ENCODE results near the gene PIP4P1. TPM values are rescaled to one million over a fixed set of nuclear protein-coding genes. Genes with fewer than 3 reads are reported as not detected.
A peak's percentile ranks its signal among the peaks of the same experiment; 100 is the strongest.

Gene PIP4P1
- total and polyA plus RNA-seq, 2 of the 13 experiments (the other 11 are each of a cell fraction or from before 2014, with no cell fraction given): 33.4 to 47.0 TPM

DNA sequence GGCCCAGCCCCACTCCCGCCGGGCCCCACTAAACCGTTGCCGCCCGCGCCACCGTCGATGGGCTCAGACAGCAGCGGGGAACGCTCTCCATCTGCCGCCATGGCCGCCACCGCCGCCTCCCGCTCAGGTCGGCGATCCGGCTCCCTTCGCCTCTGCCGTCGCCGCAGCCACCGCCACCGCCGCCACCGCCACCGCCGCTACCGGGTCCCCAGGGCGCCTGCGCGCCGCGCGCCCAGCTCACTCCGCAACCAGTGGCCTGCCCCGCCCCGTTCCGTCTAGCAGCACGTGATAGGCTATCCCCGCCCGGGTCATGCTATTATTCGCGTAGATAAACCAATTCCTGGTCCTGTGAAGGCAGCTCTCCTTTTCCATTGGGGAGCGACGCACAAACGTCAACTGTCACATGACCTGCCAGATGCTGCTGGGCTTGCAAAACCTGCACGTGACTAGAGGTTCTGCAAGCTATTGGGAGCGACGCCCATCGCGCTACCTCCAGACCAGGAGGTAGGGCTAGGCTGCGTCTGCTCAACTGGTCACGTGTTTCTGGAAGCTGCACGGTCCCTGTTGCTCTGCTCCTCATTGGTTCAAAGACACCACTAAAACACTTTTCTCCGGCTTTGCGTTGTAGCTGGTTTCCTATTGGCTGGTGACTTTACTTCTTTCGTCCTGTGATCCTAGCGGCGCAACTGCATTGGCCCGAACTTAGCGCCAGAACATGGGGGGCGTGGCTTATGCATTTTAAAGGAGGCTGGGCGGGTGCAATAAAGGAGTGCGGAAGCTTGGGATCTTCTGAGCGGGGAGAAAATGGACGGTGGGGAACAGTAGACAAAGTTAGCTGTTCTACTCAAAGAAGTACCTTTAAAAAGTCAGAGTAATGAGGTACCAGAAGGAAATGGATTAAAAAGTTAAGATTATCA, at the start of gene PIP4P1 (continued):
- TF ChIP-seq ZNF740 (CRISPR knock-in tag; IDR thresholded peaks at IDR 0.05) (0 out of 2 replicates have a peak, but pooled peaks have one; percentile 46), DMAP1 (CRISPR knock-in tag; IDR thresholded peaks at IDR 0.05) (peak; percentile 90), SNAPC2 (CRISPR knock-in tag; IDR thresholded peaks at IDR 0.05) (peak; percentile 96), ARNT (IDR thresholded peaks at IDR 0.05) (no peak), ZFX (CRISPR knock-in tag; IDR thresholded peaks at IDR 0.05; ENCODE audit: low read depth) (peak; percentile 90), ZNF503 (CRISPR knock-in tag; IDR thresholded peaks at IDR 0.05) (peak; percentile 54; the same call in 1 of the 2 replicates), HNRNPLL (IDR thresholded peaks at IDR 0.05; ENCODE audit: low read depth, low read length, poor library complexity, severe bottlenecking) (peak; percentile 89), RELA (CRISPR knock-in tag; IDR thresholded peaks at IDR 0.05) (0 out of 2 replicates have a peak, but pooled peaks have one; percentile 1), HDAC1 (CRISPR knock-in tag; IDR thresholded peaks at IDR 0.05) (peak; percentile 92), ZBTB38 (CRISPR knock-in tag; IDR thresholded peaks at IDR 0.05) (peak; percentile 85), NRL (CRISPR knock-in tag; IDR thresholded peaks at IDR 0.05; ENCODE audit: borderline replicate concordance) (peak; percentile 84), SIN3A (IDR thresholded peaks at IDR 0.05; ENCODE audit: borderline replicate concordance, low read depth, low read length) (peak; percentile 82; the same call in 1 of the 2 replicates), ONECUT2 (CRISPR knock-in tag; IDR thresholded peaks at IDR 0.05) (no peak), IKZF1 (IDR thresholded peaks at IDR 0.05) (no peak), PHF21A (CRISPR knock-in tag; IDR thresholded peaks at IDR 0.05) (peak; percentile 100), ZNF552 (CRISPR knock-in tag; IDR thresholded peaks at IDR 0.05; ENCODE audit: borderline replicate concordance) (no peak), EZH2 (conservative IDR thresholded peaks at IDR 0.05; ENCODE audit: low read depth, low read length) (no peak), SAP130 (CRISPR knock-in tag; IDR thresholded peaks at IDR 0.05; ENCODE audit: low read depth) (peak; percentile 99), ZNF558 (CRISPR knock-in tag; IDR thresholded peaks at IDR 0.05; ENCODE audit: borderline replicate concordance) (peak; percentile 84; the same call in 1 of the 2 replicates)
- TF ChIP-seq, protein P1, sequence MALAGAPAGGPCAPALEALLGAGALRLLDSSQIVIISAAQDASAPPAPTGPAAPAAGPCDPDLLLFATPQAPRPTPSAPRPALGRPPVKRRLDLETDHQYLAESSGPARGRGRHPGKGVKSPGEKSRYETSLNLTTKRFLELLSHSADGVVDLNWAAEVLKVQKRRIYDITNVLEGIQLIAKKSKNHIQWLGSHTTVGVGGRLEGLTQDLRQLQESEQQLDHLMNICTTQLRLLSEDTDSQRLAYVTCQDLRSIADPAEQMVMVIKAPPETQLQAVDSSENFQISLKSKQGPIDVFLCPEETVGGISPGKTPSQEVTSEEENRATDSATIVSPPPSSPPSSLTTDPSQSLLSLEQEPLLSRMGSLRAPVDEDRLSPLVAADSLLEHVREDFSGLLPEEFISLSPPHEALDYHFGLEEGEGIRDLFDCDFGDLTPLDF (CRISPR knock-in tag; IDR thresholded peaks at IDR 0.05): peak; percentile 96
- TF ChIP-seq, protein P2, sequence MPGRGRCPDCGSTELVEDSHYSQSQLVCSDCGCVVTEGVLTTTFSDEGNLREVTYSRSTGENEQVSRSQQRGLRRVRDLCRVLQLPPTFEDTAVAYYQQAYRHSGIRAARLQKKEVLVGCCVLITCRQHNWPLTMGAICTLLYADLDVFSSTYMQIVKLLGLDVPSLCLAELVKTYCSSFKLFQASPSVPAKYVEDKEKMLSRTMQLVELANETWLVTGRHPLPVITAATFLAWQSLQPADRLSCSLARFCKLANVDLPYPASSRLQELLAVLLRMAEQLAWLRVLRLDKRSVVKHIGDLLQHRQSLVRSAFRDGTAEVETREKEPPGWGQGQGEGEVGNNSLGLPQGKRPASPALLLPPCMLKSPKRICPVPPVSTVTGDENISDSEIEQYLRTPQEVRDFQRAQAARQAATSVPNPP (CRISPR knock-in tag; IDR thresholded peaks at IDR 0.05): peak; percentile 93
- TF ChIP-seq, protein P3, sequence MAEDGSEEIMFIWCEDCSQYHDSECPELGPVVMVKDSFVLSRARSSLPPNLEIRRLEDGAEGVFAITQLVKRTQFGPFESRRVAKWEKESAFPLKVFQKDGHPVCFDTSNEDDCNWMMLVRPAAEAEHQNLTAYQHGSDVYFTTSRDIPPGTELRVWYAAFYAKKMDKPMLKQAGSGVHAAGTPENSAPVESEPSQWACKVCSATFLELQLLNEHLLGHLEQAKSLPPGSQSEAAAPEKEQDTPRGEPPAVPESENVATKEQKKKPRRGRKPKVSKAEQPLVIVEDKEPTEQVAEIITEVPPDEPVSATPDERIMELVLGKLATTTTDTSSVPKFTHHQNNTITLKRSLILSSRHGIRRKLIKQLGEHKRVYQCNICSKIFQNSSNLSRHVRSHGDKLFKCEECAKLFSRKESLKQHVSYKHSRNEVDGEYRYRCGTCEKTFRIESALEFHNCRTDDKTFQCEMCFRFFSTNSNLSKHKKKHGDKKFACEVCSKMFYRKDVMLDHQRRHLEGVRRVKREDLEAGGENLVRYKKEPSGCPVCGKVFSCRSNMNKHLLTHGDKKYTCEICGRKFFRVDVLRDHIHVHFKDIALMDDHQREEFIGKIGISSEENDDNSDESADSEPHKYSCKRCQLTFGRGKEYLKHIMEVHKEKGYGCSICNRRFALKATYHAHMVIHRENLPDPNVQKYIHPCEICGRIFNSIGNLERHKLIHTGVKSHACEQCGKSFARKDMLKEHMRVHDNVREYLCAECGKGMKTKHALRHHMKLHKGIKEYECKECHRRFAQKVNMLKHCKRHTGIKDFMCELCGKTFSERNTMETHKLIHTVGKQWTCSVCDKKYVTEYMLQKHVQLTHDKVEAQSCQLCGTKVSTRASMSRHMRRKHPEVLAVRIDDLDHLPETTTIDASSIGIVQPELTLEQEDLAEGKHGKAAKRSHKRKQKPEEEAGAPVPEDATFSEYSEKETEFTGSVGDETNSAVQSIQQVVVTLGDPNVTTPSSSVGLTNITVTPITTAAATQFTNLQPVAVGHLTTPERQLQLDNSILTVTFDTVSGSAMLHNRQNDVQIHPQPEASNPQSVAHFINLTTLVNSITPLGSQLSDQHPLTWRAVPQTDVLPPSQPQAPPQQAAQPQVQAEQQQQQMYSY (CRISPR knock-in tag; IDR thresholded peaks at IDR 0.05): peak; percentile 49; the same call in 1 of the 2 replicates
